NCI-H2029 (cell line): ENCODE measurements around the gene GALNS.

ENCODE experiments used
- DNase-seq: peaks from one replicate; lab custom pipeline; 2025; lab: John Stamatoyannopoulos, UW

Gene GALNS

GRCh38 chr16:88770461-88771293 lies 86.1 kb downstream of the GALNS start:
- DNase-seq, result no peak

DNA sequence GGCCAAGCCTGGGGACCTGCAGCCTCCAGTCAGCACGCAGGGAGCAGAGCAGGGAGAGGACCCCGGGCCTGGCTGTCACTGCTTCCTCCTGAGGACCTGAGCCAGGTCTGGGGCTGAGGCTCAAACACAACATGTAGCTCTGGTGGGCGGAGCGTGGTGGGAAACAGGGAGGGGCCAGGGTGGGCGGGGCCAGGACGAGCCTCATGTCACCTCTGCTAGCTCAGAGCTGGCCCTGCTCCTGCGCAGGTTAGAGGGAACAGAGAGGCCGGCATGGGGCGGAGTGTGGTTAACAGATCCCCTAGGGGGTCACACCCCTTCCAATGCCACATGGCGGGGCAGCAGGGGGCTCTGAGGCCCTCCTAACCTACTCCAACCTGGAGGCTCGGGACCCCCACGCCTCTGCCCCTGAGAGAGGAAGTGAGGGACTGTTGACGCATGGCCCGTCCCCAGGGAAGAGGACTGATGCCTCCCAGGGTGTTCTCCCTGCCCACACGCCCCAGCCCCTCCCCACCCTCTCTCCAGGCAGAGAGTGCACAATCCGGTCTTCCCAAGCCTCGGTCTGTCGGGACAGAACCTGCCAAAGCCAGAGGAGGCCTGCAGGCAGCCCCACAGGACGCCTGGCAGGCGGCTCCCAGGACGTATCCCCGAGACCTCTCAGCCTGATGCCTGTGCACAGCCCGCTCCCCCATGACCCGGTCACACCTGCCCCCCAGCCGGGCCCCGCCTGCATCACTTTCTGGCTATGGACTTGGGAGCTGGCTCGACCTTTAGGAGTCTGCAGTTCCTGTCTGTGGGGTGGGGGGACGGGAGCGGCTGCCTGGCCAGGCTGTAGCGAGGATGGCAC lies 86.9 kb downstream of the GALNS start:
- DNase-seq, result peak; percentile 47

DNA sequence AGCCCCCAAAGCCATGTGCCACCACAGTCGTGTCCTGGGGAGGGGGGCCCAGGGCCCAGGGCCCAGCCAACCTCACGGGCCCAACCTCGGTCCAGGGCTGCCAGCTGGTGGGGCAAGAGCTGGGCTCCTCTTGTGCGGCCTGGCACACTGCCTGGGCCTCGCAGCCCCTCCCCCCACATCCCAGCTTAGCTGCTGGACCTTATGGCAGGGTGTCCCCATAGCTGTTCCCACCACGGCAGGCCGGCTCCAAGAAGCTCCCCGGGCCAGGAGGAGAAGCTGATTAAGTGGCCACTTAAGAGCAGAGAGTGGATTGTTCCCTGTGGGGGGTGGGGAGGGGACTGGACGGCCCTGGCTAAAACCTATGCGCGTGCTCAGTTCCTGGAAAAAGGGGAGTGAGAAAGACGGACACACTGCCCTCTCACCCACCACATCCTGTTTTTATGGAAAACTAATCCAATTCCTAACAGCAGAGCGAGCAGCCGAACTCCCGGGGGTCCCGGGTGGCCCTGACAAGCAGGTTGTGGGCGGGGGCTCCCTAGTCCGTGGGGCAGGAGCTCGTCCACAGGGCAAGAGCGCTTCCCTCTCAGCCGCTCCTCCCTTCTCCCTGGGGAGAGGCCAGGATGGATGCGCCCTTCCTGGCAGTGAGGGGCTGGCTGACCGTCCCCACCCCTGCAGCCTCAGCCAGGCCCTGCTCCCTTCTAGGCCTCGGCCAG lies 88.5 kb downstream of the GALNS start:
- DNase-seq, result no peak

- DNase-seq, result no peak
Observed at GRCh38 chr16:88767546-88768070, 89.1 kb downstream of the GALNS start.

DNA sequence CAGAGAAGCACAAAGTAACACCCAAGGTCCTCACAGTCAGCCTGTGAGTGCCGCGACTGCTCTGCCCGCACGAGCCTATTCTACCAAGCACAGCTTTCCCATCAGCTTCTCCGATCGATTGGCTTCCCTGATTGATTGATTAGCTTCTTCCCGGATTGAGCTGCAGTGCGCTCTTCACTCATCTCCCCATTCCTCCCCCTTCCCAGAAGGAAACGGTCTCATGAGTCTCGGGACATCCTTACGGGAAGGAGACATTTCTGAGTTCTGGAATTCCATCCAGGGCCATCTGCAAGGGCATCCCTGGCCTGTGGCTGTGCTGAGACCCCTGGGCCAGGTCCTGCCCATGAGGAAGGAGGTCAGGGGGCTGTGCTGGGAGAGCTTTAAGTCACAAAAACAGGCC lies 89.8 kb downstream of the GALNS start:
- DNase-seq, result no peak

- DNase-seq, result no peak
Observed at GRCh38 chr16:88764913-88765349, 91.8 kb downstream of the GALNS start.

GRCh38 chr16:88764080-88764479 lies 92.7 kb downstream of the GALNS start:
- no peak for DNase-seq
